DMS 273 (cell line): ENCODE data around the gene TRRAP.
A peak's percentile ranks its signal among the peaks of the same experiment; 100 is the strongest.

Experiments used
- DNase-seq: peaks from one replicate; lab custom pipeline; 2025; ENCODE audit not compliant: unreplicated experiment; lab: John Stamatoyannopoulos, UW

Gene TRRAP

GRCh38 chr7:98945852-98946251 is 67.5 kb downstream of the TRRAP start:
- no peak for DNase-seq

- DNase-seq, result no peak
Measured at GRCh38 chr7:98946389-98946788, 68.1 kb downstream of the TRRAP start.

GRCh38 chr7:98949336-98950044 is 71.2 kb downstream of the TRRAP start:
- no peak for DNase-seq

- DNase-seq, result no peak
Measured at GRCh38 chr7:98955992-98956391, 77.7 kb downstream of the TRRAP start.

GRCh38 chr7:98956469-98956868 is 78.1 kb downstream of the TRRAP start:
- DNase-seq, result no peak

- no peak for DNase-seq
Measured at GRCh38 chr7:98956937-98957336, 78.6 kb downstream of the TRRAP start.

- DNase-seq, result no peak
Measured at GRCh38 chr7:98957766-98958165, 79.4 kb downstream of the TRRAP start.

GRCh38 chr7:98958968-98959367 is 80.6 kb downstream of the TRRAP start:
- no peak for DNase-seq

GRCh38 chr7:98963305-98963704 is 85.0 kb downstream of the TRRAP start:
- DNase-seq, result no peak

- DNase-seq, result no peak
Measured at GRCh38 chr7:98964596-98964995, 86.3 kb downstream of the TRRAP start.

- DNase-seq, result no peak
Measured at GRCh38 chr7:98968621-98969020, 90.3 kb downstream of the TRRAP start.

GRCh38 chr7:98969386-98969785 is 91.1 kb downstream of the TRRAP start:
- DNase-seq, result no peak

GRCh38 chr7:98970016-98970615 is 91.8 kb downstream of the TRRAP start:
- peak; percentile 11 for DNase-seq

GRCh38 chr7:98970805-98971204 is 92.5 kb downstream of the TRRAP start:
- DNase-seq, result no peak

- DNase-seq, result no peak
Measured at GRCh38 chr7:98974205-98974604, 95.9 kb downstream of the TRRAP start.

- DNase-seq, result no peak
Measured at GRCh38 chr7:98974906-98975816, 96.8 kb downstream of the TRRAP start.

- no peak for DNase-seq
Measured at GRCh38 chr7:98976396-98977185, 98.3 kb downstream of the TRRAP start.

- DNase-seq, result no peak
Measured at GRCh38 chr7:98978672-98979071, 100.3 kb downstream of the TRRAP start.

- no peak for DNase-seq
Measured at GRCh38 chr7:98981701-98982100, 103.4 kb downstream of the TRRAP start.

GRCh38 chr7:98982686-98983085 is 104.4 kb downstream of the TRRAP start:
- no peak for DNase-seq

GRCh38 chr7:98984126-98984525 is 105.8 kb downstream of the TRRAP start:
- no peak for DNase-seq
